Lower leg skin (tissue), 3 donors: ENCODE results near the gene SLC44A4.

Experiments used
- CTCF ChIP-seq, 3 donors: fragments of 450-650 bp; IDR thresholded peaks; one replicate each; pipeline ENCODE4 v1.5.1; 2016; ENCODE audit warnings: antibody characterized with exemption in 3 of 3, mild to moderate bottlenecking in 3 of 3, moderate library complexity in 2 of 3
- POLR2A ChIP-seq, 2 donors: fragments of 450-650 bp; IDR thresholded peaks; one replicate each; pipeline ENCODE4 v1.6.1; 2016 to 2017; ENCODE audit warnings: antibody characterized with exemption in 2 of 2, mild to moderate bottlenecking in 1 of 2, moderate library complexity in 1 of 2

GRCh38 chr6:31869343-31869742 is 9.5 kb downstream of the SLC44A4 start:
- TF ChIP-seq POLR2A (IDR thresholded peaks at IDR 0.05), result no peak
- TF ChIP-seq CTCF (IDR thresholded peaks at IDR 0.05), result no peak
